Liver (tissue), 3 donors: ENCODE results near the gene PLD6.

Source experiments
- CTCF ChIP-seq: fragments of 150-350 bp; IDR thresholded peaks from 2 replicates; pipeline ENCODE4 v1.5.1; 2017; ENCODE audit warnings: improper control_type of control experiment, low read depth, low read length; ENCODE audit not compliant: missing input control
- GABPA ChIP-seq, 2 donors: IDR thresholded peaks in 1 of 2; conservative IDR thresholded peaks in 1 of 2; 2 replicates each; pipeline ENCODE4 v1.6.1; 2016; ENCODE audit warnings: antibody characterized with exemption in 2 of 2, mild to moderate bottlenecking in 1 of 2, moderate library complexity in 1 of 2
- JUND ChIP-seq, 2 donors: IDR thresholded peaks; 2 replicates each; pipeline ENCODE4 v1.6.1; 2016; ENCODE audit warnings: antibody characterized with exemption in 2 of 2
- MAX ChIP-seq: IDR thresholded peaks from 2 replicates; pipeline ENCODE4 v1.6.1; 2016; ENCODE audit warnings: antibody characterized with exemption
- RAD21 ChIP-seq, 2 donors: IDR thresholded peaks; 2 replicates each; pipeline ENCODE4 v1.6.1; 2016; ENCODE audit warnings: antibody characterized with exemption in 2 of 2, mild to moderate bottlenecking in 2 of 2
- REST ChIP-seq: IDR thresholded peaks from 2 replicates; pipeline ENCODE4 v1.6.1; 2016; ENCODE audit warnings: antibody characterized with exemption, mild to moderate bottlenecking
- TAF1 ChIP-seq: conservative IDR thresholded peaks from 2 replicates; pipeline ENCODE4 v1.6.1; 2016; ENCODE audit warnings: antibody characterized with exemption, mild to moderate bottlenecking
- YY1 ChIP-seq: IDR thresholded peaks from 2 replicates; pipeline ENCODE4 v1.6.1; 2016; ENCODE audit warnings: antibody characterized with exemption, mild to moderate bottlenecking
- ZBTB33 ChIP-seq: IDR thresholded peaks from 2 replicates; pipeline ENCODE4 v1.6.1; 2016; ENCODE audit warnings: antibody characterized with exemption
- donor health status: healthy.
- donor health status: healthy.

- TF ChIP-seq ZBTB33, result no peak
- no peak for TF ChIP-seq CTCF
- no peak for TF ChIP-seq MAX
- no peak for TF ChIP-seq JUND (IDR thresholded peaks at IDR 0.05)
- TF ChIP-seq REST, result no peak
- TF ChIP-seq YY1, result no peak
- no peak for TF ChIP-seq GABPA (IDR thresholded peaks at IDR 0.05 in 1 of 2, conservative IDR thresholded peaks at IDR 0.05 in 1 of 2)
- TF ChIP-seq RAD21 (IDR thresholded peaks at IDR 0.05), result no peak
- no peak for TF ChIP-seq TAF1
Observed at GRCh38 chr17:17159571-17159970, 46.6 kb downstream of the PLD6 start.
